PC-3 (cell line): ENCODE data around the gene FSTL4. TPM values are rescaled to one million over a fixed set of nuclear protein-coding genes. Genes with fewer than 3 reads are reported as not detected.

Source experiments
- ATAC-seq: fragments of 200-7000 bp; cut with Tn5 transposase; 2 replicates; pipeline ENCODE4 v1.9.1; 2020; ENCODE audit warnings: mild to moderate bottlenecking, moderate library complexity
- BruUV-seq: library from RNA; stranded (reverse); fragments of 400-500 nt; replicated peaks from 2 replicates; lab custom pipeline; 2021; lab: Mats Ljungman, UMichigan
- CTCF ChIA-PET: fragments of 300-600 bp; sonication (Branson Sonifier 250); formaldehyde crosslinking; loops from one replicate; lab custom pipeline; 2022; ENCODE audit warnings: antibody characterized with exemption; lab: Charles Lee
- POLR2A ChIA-PET: fragments of 300-600 bp; sonication (Branson Sonifier 250); formaldehyde crosslinking; loops from one replicate; lab custom pipeline; 2022; ENCODE audit warnings: antibody characterized with exemption; ENCODE audit not compliant: unreplicated experiment; lab: Charles Lee
- DNase-seq: peaks from one replicate; pipeline ENCODE4 v3.0.0-alpha.2; 2015
- H2AFZ ChIP-seq: fragments of 300-600 bp; sonication (generic); 2 replicates; pipeline ENCODE4 v1.6.0; 2016; ENCODE audit warnings: antibody characterized with exemption, low read length
- H3F3A ChIP-seq: fragments of 300-600 bp; sonication (generic); one replicate; pipeline ENCODE4 v1.6.0; 2017; ENCODE audit warnings: antibody characterized with exemption, low read length, control low read depth, mild to moderate bottlenecking; ENCODE audit not compliant: unreplicated experiment
- H3K27ac ChIP-seq: fragments of 300-600 bp; sonication (generic); 2 replicates; pipeline ENCODE4 v1.5.1; 2016; ENCODE audit warnings: mild to moderate bottlenecking, low read length
- H3K27me3 ChIP-seq: fragments of 300-600 bp; sonication (generic); 2 replicates; pipeline ENCODE4 v1.6.1; 2016; ENCODE audit warnings: low read length, mixed read lengths
- H3K36me3 ChIP-seq: fragments of 300-600 bp; sonication (generic); 2 replicates; pipeline ENCODE4 v1.6.1; 2016; ENCODE audit warnings: low read depth, mixed run types, low read length, mixed read lengths
- H3K4me1 ChIP-seq: fragments of 300-600 bp; sonication (generic); 2 replicates; pipeline ENCODE4 v1.5.1; 2016; ENCODE audit warnings: low read length; ENCODE audit not compliant: insufficient read depth
- H3K4me2 ChIP-seq: fragments of 300-600 bp; sonication (generic); 2 replicates; pipeline ENCODE4 v1.6.0; 2016; ENCODE audit warnings: low read length
- H3K4me3 ChIP-seq: fragments of 300-600 bp; sonication (generic); 2 replicates; pipeline ENCODE4 v1.5.1; 2016; ENCODE audit warnings: mild to moderate bottlenecking, low read length, mixed read lengths
- H3K79me2 ChIP-seq: fragments of 300-600 bp; sonication (generic); 2 replicates; pipeline ENCODE4 v1.6.1; 2017; ENCODE audit warnings: low read length, mixed read lengths
- H3K9ac ChIP-seq: fragments of 300-600 bp; sonication (generic); 2 replicates; pipeline ENCODE4 v1.6.0; 2016; ENCODE audit warnings: mild to moderate bottlenecking, low read length
- H3K9me2 ChIP-seq: fragments of 300-600 bp; sonication (generic); replicated peaks from 2 replicates; pipeline ENCODE4 v1.6.1; 2016; ENCODE audit warnings: mixed run types, low read length, mixed read lengths
- H3K9me3 ChIP-seq: fragments of 300-600 bp; sonication (generic); 2 replicates; pipeline ENCODE4 v1.6.1; 2016; ENCODE audit warnings: low read length, mixed read lengths
- H4K20me1 ChIP-seq: fragments of 300-600 bp; sonication (generic); 2 replicates; pipeline ENCODE4 v1.6.1; 2016; ENCODE audit warnings: low read length, mixed read lengths
- CTCF ChIP-seq: fragments of 300-600 bp; sonication (generic); conservative IDR thresholded peaks from 2 replicates; pipeline ENCODE4 v1.5.1; 2017; ENCODE audit warnings: antibody characterized with exemption, low read depth, mild to moderate bottlenecking, low read length
- EZH2 ChIP-seq: fragments of 300-600 bp; sonication (generic); IDR thresholded peaks from one replicate; pipeline ENCODE4 v1.6.1; 2017; ENCODE audit warnings: antibody characterized with exemption, mild to moderate bottlenecking, low read length; ENCODE audit not compliant: unreplicated experiment
- EZH2phosphoT487 ChIP-seq: fragments of 300-600 bp; sonication (generic); IDR thresholded peaks from 2 replicates; pipeline ENCODE4 v1.6.1; 2018; ENCODE audit warnings: mild to moderate bottlenecking, antibody characterized with exemption, low read length, borderline replicate concordance
- intact Hi-C: fragments of 100-400 bp; cut with micrococcal nuclease; formaldehyde crosslinking; loops from 2 replicates; pipeline ENCODE4 v1.9.0; 2023
- total RNA-seq: library from RNA; depleted of rRNA; stranded (reverse); fragments of >200 nt; gene quantifications from 2 replicates; pipeline ENCODE4 v1.2.3, GENCODE V29; 2014

The FSTL4 gene
- total RNA-seq, 1 experiment from 2014 or later, result 4.2 TPM

GRCh38 chr5:133262690-133263089, 349.7 kb downstream of the FSTL4 start:
- H3F3A ChIP-seq, result no peaks in the 10 kb centered on the region
- no peaks in the 10 kb centered on the region for H3K79me2 ChIP-seq
- no peaks in the 10 kb centered on the region for H3K36me3 ChIP-seq
- ATAC-seq (no peak), DNase-seq (no peak)
- no peaks in the 10 kb centered on the region for H4K20me1 ChIP-seq
- TF ChIP-seq EZH2 (no peak), EZH2phosphoT487 (no peak), CTCF (no peak)
- ChIA-PET POLR2A (no interaction called here), CTCF (no interaction called here)
- no peaks in the 10 kb centered on the region for H3K9me3 ChIP-seq
- no peaks in the 10 kb centered on the region for H3K9me2 ChIP-seq
- H3K27me3 ChIP-seq, result no peaks in the 10 kb centered on the region
- no peak overlapping the region for H3K4me3 ChIP-seq
- no peak overlapping the region for H2AFZ ChIP-seq
- H3K9ac ChIP-seq, result no peak overlapping the region
- intact Hi-C loops, result no loop called here
- no peak overlapping the region for H3K4me2 ChIP-seq
- peaks cover 4% of the 10 kb centered on the region; the same call in 1 of the 2 replicates for H3K4me1 ChIP-seq
- BruUV-seq, result no TSS peak
- H3K27ac ChIP-seq, result no peak overlapping the region

- Histone ChIP-seq H3K4me3 (no peak overlapping the region), H3K36me3 (no peaks in the 10 kb centered on the region), H2AFZ (no peak overlapping the region), H3K9me2 (no peaks in the 10 kb centered on the region), H3K27me3 (no peaks in the 10 kb centered on the region), H3K4me2 (no peak overlapping the region), H3K79me2 (no peaks in the 10 kb centered on the region), H3K4me1 (peaks cover 4% of the 10 kb centered on the region; the same call in 1 of the 2 replicates), H3K9ac (no peak overlapping the region), H3F3A (no peaks in the 10 kb centered on the region), H3K27ac (no peak overlapping the region), H3K9me3 (no peaks in the 10 kb centered on the region), H4K20me1 (no peaks in the 10 kb centered on the region)
- ChIA-PET CTCF (no interaction called here), POLR2A (no interaction called here)
- TF ChIP-seq EZH2phosphoT487 (no peak), EZH2 (no peak), CTCF (no peak)
- BruUV-seq, result no TSS peak
- no peak for ATAC-seq
- DNase-seq, result no peak
- intact Hi-C loops, result no loop called here
Measured at GRCh38 chr5:133261993-133262392, 350.3 kb downstream of the FSTL4 start.

GRCh38 chr5:133260715-133261114, 351.6 kb downstream of the FSTL4 start:
- Histone ChIP-seq H3K4me1 (peaks cover 4% of the 10 kb centered on the region; the same call in 1 of the 2 replicates), H3K27ac (no peak overlapping the region), H3K4me3 (no peak overlapping the region), H3K4me2 (no peak overlapping the region), H3F3A (no peaks in the 10 kb centered on the region), H3K36me3 (no peaks in the 10 kb centered on the region), H4K20me1 (no peaks in the 10 kb centered on the region), H2AFZ (no peak overlapping the region), H3K79me2 (no peaks in the 10 kb centered on the region), H3K9me3 (no peaks in the 10 kb centered on the region), H3K9me2 (no peaks in the 10 kb centered on the region), H3K27me3 (no peaks in the 10 kb centered on the region), H3K9ac (no peak overlapping the region)
- TF ChIP-seq CTCF (peak; percentile 41; the same call in 1 of the 2 replicates), EZH2 (no peak)
- peak; percentile 10 for DNase-seq
- ATAC-seq, result peak; percentile 59; the same call in 1 of the 2 replicates
- intact Hi-C loops, result no loop called here
- BruUV-seq, result no TSS peak
- ChIA-PET CTCF (no interaction called here), POLR2A (no interaction called here)
